ENCODE data around the gene SGCB. TPM values are rescaled to one million over a fixed set of nuclear protein-coding genes. Genes with fewer than 3 reads are reported as not detected.

Gene SGCB
- total and polyA plus RNA-seq, 2 donors (not counting 1 experiment from before 2014, with no cell fraction given): 45.9 to 72.2 TPM

- no peaks in the 10 kb centered on the region for H3K27me3 ChIP-seq (ENCODE audit: control insufficient read depth, insufficient read depth, low read length)
- no peak overlapping the region for H2AFZ ChIP-seq (ENCODE audit: low read length)
- no peak overlapping the region for H3K4me2 ChIP-seq (ENCODE audit: extremely low read depth, insufficient read depth, low read length)
- TF ChIP-seq CTCF (conservative IDR thresholded peaks at IDR 0.05 in 1 of 2, IDR thresholded peaks at IDR 0.05 in 1 of 2; ENCODE audit: low read depth in 1 of 2, low read length in 2 of 2): no peak
- TF ChIP-seq EZH2 (IDR thresholded peaks at IDR 0.05; ENCODE audit: low read length, missing control alignments): no peak
- no peaks in the 10 kb centered on the region for H3K4me1 ChIP-seq (ENCODE audit: control insufficient read depth, extremely low read depth, insufficient read depth, low read length)
- H3K79me2 ChIP-seq (ENCODE audit: control insufficient read depth, insufficient read depth, low read length): no peaks in the 10 kb centered on the region
- no peaks in the 10 kb centered on the region for H3K9me3 ChIP-seq (ENCODE audit: control insufficient read depth, insufficient read depth, low read depth, low read length)
- H3K27ac ChIP-seq (ENCODE audit: insufficient read depth, low read length): no peak overlapping the region
- H3K4me3 ChIP-seq (replicated peaks in 1 of 4; ENCODE audit: control extremely low read depth in 1 of 4, insufficient read depth in 1 of 4, low read depth in 3 of 4, low read length in 4 of 4): no peak overlapping the region
- no peak overlapping the region for H3K9ac ChIP-seq (ENCODE audit: insufficient read depth, low read length)
- DNase-seq (ENCODE audit: low read depth in 2 of 2): no peak
- H3K36me3 ChIP-seq (ENCODE audit: control insufficient read depth, insufficient read depth, low read length): no peaks in the 10 kb centered on the region
- no peaks in the 10 kb centered on the region for H4K20me1 ChIP-seq (ENCODE audit: control insufficient read depth, extremely low read depth, insufficient read depth, low read length)
Observed at GRCh38 chr4:52079659-52080058, 41.6 kb upstream of the SGCB start.

GRCh38 chr4:52076731-52077130 lies 38.6 kb upstream of the SGCB start:
- Histone ChIP-seq H3K4me3 (replicated peaks in 1 of 4; ENCODE audit: control extremely low read depth in 1 of 4, insufficient read depth in 1 of 4, low read depth in 3 of 4, low read length in 4 of 4) (peak overlapping the region in 1 of 4 experiments; percentile 6), H2AFZ (ENCODE audit: low read length) (peak overlapping the region; percentile 39)
- peak in 1 of 2 donors; percentile 13 for DNase-seq (ENCODE audit: low read depth in 2 of 2)

GRCh38 chr4:52071791-52072546 lies 33.9 kb upstream of the SGCB start:
- TF ChIP-seq CTCF (conservative IDR thresholded peaks at IDR 0.05 in 1 of 2, IDR thresholded peaks at IDR 0.05 in 1 of 2; ENCODE audit: low read depth in 1 of 2, low read length in 2 of 2): no peak
- no peak for TF ChIP-seq EZH2 (IDR thresholded peaks at IDR 0.05; ENCODE audit: low read length, missing control alignments)

More at GRCh38 chr4:52076731-52077130, 38.6 kb upstream of the SGCB start:
- H3K27ac ChIP-seq (ENCODE audit: insufficient read depth, low read length): no peak overlapping the region
- H3K4me2 ChIP-seq (ENCODE audit: extremely low read depth, insufficient read depth, low read length): peak overlapping the region; percentile 60
- no peaks in the 10 kb centered on the region for H3K36me3 ChIP-seq (ENCODE audit: control insufficient read depth, insufficient read depth, low read length)
- TF ChIP-seq EZH2 (IDR thresholded peaks at IDR 0.05; ENCODE audit: low read length, missing control alignments) (no peak), CTCF (conservative IDR thresholded peaks at IDR 0.05 in 1 of 2, IDR thresholded peaks at IDR 0.05 in 1 of 2; ENCODE audit: low read depth in 1 of 2, low read length in 2 of 2) (no peak)
- H4K20me1 ChIP-seq (ENCODE audit: control insufficient read depth, extremely low read depth, insufficient read depth, low read length): no peaks in the 10 kb centered on the region
- H3K79me2 ChIP-seq (ENCODE audit: control insufficient read depth, insufficient read depth, low read length): no peaks in the 10 kb centered on the region
- H3K27me3 ChIP-seq (ENCODE audit: control insufficient read depth, insufficient read depth, low read length): no peaks in the 10 kb centered on the region
- no peaks in the 10 kb centered on the region for H3K9me3 ChIP-seq (ENCODE audit: control insufficient read depth, insufficient read depth, low read depth, low read length)
- no peaks in the 10 kb centered on the region for H3K4me1 ChIP-seq (ENCODE audit: control insufficient read depth, extremely low read depth, insufficient read depth, low read length)
- H3K9ac ChIP-seq (ENCODE audit: insufficient read depth, low read length): no peak overlapping the region

More at GRCh38 chr4:52071791-52072546, 33.9 kb upstream of the SGCB start:
- Histone ChIP-seq H4K20me1 (ENCODE audit: control insufficient read depth, extremely low read depth, insufficient read depth, low read length) (no peaks in the 10 kb centered on the region), H3K79me2 (ENCODE audit: control insufficient read depth, insufficient read depth, low read length) (no peaks in the 10 kb centered on the region), H3K27ac (ENCODE audit: insufficient read depth, low read length) (no peak overlapping the region), H3K4me3 (replicated peaks in 1 of 4; ENCODE audit: control extremely low read depth in 1 of 4, insufficient read depth in 1 of 4, low read depth in 3 of 4, low read length in 4 of 4) (no peak overlapping the region), H3K36me3 (ENCODE audit: control insufficient read depth, insufficient read depth, low read length) (no peaks in the 10 kb centered on the region), H3K9me3 (ENCODE audit: control insufficient read depth, insufficient read depth, low read depth, low read length) (no peaks in the 10 kb centered on the region), H2AFZ (ENCODE audit: low read length) (no peak overlapping the region), H3K27me3 (ENCODE audit: control insufficient read depth, insufficient read depth, low read length) (no peaks in the 10 kb centered on the region), H3K4me2 (ENCODE audit: extremely low read depth, insufficient read depth, low read length) (no peak overlapping the region), H3K4me1 (ENCODE audit: control insufficient read depth, extremely low read depth, insufficient read depth, low read length) (no peaks in the 10 kb centered on the region), H3K9ac (ENCODE audit: insufficient read depth, low read length) (no peak overlapping the region)
- DNase-seq (ENCODE audit: low read depth in 2 of 2): no peak

Measured in fibroblast of lung (primary cell).